Measurements from ENCODE around the gene EHBP1.

- TF ChIP-seq CTCF (conservative IDR thresholded peaks at IDR 0.05; ENCODE audit: low read depth in 2 of 2) (no peak), POLR2AphosphoS5 (IDR thresholded peaks at IDR 0.05; ENCODE audit: low read depth) (no peak), ETS1 (IDR thresholded peaks at IDR 0.05) (no peak), REST (IDR thresholded peaks at IDR 0.05; ENCODE audit: unreplicated experiment) (no peak), EZH2 (IDR thresholded peaks at IDR 0.05; ENCODE audit: low read depth, unreplicated experiment) (no peak)
Measured at GRCh38 chr2:63093502-63093901, 388.0 kb downstream of the EHBP1 start.

Data from GM23338 (cell line).